ENCODE results near the gene SCART1. TPM values are rescaled to one million over a fixed set of nuclear protein-coding genes. Genes with fewer than 3 reads are reported as not detected.

SCART1 gene
- total RNA-seq, 6 experiments from 2014 or later: 0.18 to 1.6 (median 0.33) TPM

- ATAC-seq (peak in 1 of 4 donors; percentile 25), DNase-seq (peak in 1 of 3 donors; percentile 20)
- no peaks in the 10 kb centered on the region for H3K36me3 ChIP-seq
- no peaks in the 10 kb centered on the region for H3K4me1 ChIP-seq
- TF ChIP-seq CTCF (IDR thresholded peaks at IDR 0.05) (no peak), POLR2A (IDR thresholded peaks at IDR 0.05) (no peak)
- 87% methylated on average over 13 of the region's 22 CpGs for WGBS (ENCODE audit: insufficient coverage, low coverage, low lambda C conversion rate, missing lambda C conversion rate)
- intact Hi-C loops (cut with DNase I): no loop called here
- no peak overlapping the region for H3K4me3 ChIP-seq
- no peak overlapping the region for H3K27ac ChIP-seq
- H3K27me3 ChIP-seq: no peaks in the 10 kb centered on the region
- peaks cover 0 to 18% (median 5%) of the 10 kb centered on the region in 4 donors for H3K9me3 ChIP-seq
Observed at GRCh38 chr10:133445268-133445732, 8.4 kb upstream of the SCART1 start.

GRCh38 chr10:133445751-133446708, 7.7 kb upstream of the SCART1 start:
- peaks cover 0 to 18% (median 5%) of the 10 kb centered on the region in 4 donors for H3K9me3 ChIP-seq
- WGBS (ENCODE audit: insufficient coverage, low coverage, low lambda C conversion rate, missing lambda C conversion rate): 88% methylated on average over 4 of the region's 80 CpGs
- H3K4me1 ChIP-seq: no peaks in the 10 kb centered on the region
- no peak overlapping the region for H3K27ac ChIP-seq
- intact Hi-C loops (cut with DNase I): no loop called here
- H3K27me3 ChIP-seq: no peaks in the 10 kb centered on the region
- TF ChIP-seq CTCF (IDR thresholded peaks at IDR 0.05) (no peak), POLR2A (IDR thresholded peaks at IDR 0.05) (no peak)
- ATAC-seq: peak in 1 of 4 donors; percentile 32
- H3K4me3 ChIP-seq: no peak overlapping the region
- no peak for DNase-seq
- H3K36me3 ChIP-seq: no peaks in the 10 kb centered on the region

GRCh38 chr10:133446979-133447378, 6.8 kb upstream of the SCART1 start:
- no peak overlapping the region for H3K4me3 ChIP-seq

GRCh38 chr10:133448120-133448519, 5.6 kb upstream of the SCART1 start:
- ATAC-seq: no peak
- intact Hi-C loops (cut with DNase I): no loop called here
- peaks cover 0 to 18% (median 5%) of the 10 kb centered on the region in 4 donors for H3K9me3 ChIP-seq
- DNase-seq: no peak
- no peaks in the 10 kb centered on the region for H3K4me1 ChIP-seq
- no peak overlapping the region for H3K4me3 ChIP-seq
- H3K27me3 ChIP-seq: no peaks in the 10 kb centered on the region
- no peak for TF ChIP-seq POLR2A (IDR thresholded peaks at IDR 0.05)
- TF ChIP-seq CTCF (IDR thresholded peaks at IDR 0.05): no peak
- no peak overlapping the region for H3K27ac ChIP-seq
- H3K36me3 ChIP-seq: no peaks in the 10 kb centered on the region

More at GRCh38 chr10:133446979-133447378, 6.8 kb upstream of the SCART1 start:
- Histone ChIP-seq H3K27ac (no peak overlapping the region), H3K9me3 (peaks cover 0 to 18% (median 5%) of the 10 kb centered on the region in 4 donors), H3K4me1 (no peaks in the 10 kb centered on the region), H3K27me3 (no peaks in the 10 kb centered on the region), H3K36me3 (no peaks in the 10 kb centered on the region)
- ATAC-seq: no peak
- TF ChIP-seq CTCF (IDR thresholded peaks at IDR 0.05) (no peak), POLR2A (IDR thresholded peaks at IDR 0.05) (no peak)
- 86% methylated on average over 10 of the region's 11 CpGs for WGBS (ENCODE audit: insufficient coverage, low coverage, low lambda C conversion rate, missing lambda C conversion rate)
- no peak for DNase-seq
- intact Hi-C loops (cut with DNase I): no loop called here

Data from right lobe of liver (tissue), 6 donors.